Retinal pigment epithelial cell (primary cell): Measurements from ENCODE around the gene BAHCC1.

Source experiments
- DNase-seq: peaks from one replicate; pipeline ENCODE4 v3.0.0-alpha.2; 2010; ENCODE audit warnings: low read depth
- H3K4me3 ChIP-seq: 2 replicates; pipeline ENCODE4 v1.5.1; 2011; ENCODE audit warnings: mild to moderate bottlenecking, low read length, control low read depth, moderate library complexity
- CTCF ChIP-seq: conservative IDR thresholded peaks from 2 replicates; pipeline ENCODE4 v1.5.1; 2011; ENCODE audit warnings: low read depth, low read length, control low read depth, inconsistent platforms

The BAHCC1 gene

GRCh38 chr17:81385320-81386111 lies 9.7 kb upstream of the BAHCC1 start:
- H3K4me3 ChIP-seq = no peak overlapping the region
- DNase-seq = no peak
- TF ChIP-seq CTCF = no peak

- no peak for TF ChIP-seq CTCF
Measured at GRCh38 chr17:81386141-81386645, 9.1 kb upstream of the BAHCC1 start.

GRCh38 chr17:81386646-81387099 lies 8.6 kb upstream of the BAHCC1 start:
- peak overlapping the region; percentile 54 for H3K4me3 ChIP-seq
- DNase-seq = no peak
- no peak for TF ChIP-seq CTCF

More at GRCh38 chr17:81386141-81386645, 9.1 kb upstream of the BAHCC1 start:
- no peak for DNase-seq
- no peak overlapping the region for H3K4me3 ChIP-seq

GRCh38 chr17:81387100-81388090 lies 7.9 kb upstream of the BAHCC1 start:
- TF ChIP-seq CTCF = no peak
- DNase-seq = no peak
- H3K4me3 ChIP-seq = peak overlapping the region; percentile 54

- H3K4me3 ChIP-seq = no peak overlapping the region
- no peak for DNase-seq
- TF ChIP-seq CTCF = no peak
Measured at GRCh38 chr17:81388091-81388611, 7.1 kb upstream of the BAHCC1 start.

GRCh38 chr17:81388612-81389367 lies 6.5 kb upstream of the BAHCC1 start:
- DNase-seq = no peak
- TF ChIP-seq CTCF = no peak
- no peak overlapping the region for H3K4me3 ChIP-seq
